GM12891 (cell line): ENCODE results near the gene PDZRN4.
"Not testable (repeated sequence)": the region's sequence is repeated elsewhere in the genome, so short reads cannot be mapped to it uniquely, and the experiment has no call there.

Experiments
- DNase-seq: peaks from one replicate; pipeline ENCODE4 v3.0.0; 2011; ENCODE audit warnings: low spot score; ENCODE audit not compliant: insufficient read length
- FAIRE-seq: peaks from 2 replicates; lab custom pipeline; 2011; peaks lifted over from hg19 to GRCh38; lab: Jason Lieb, UNC
- PAX5 ChIP-seq: IDR thresholded peaks from 2 replicates; pipeline ENCODE4 v1.6.1; 2011; ENCODE audit warnings: low read length, moderate library complexity, mild to moderate bottlenecking; ENCODE audit not compliant: insufficient read depth, severe bottlenecking
- POLR2A ChIP-seq: IDR thresholded peaks from 2 replicates; pipeline ENCODE4 v1.6.1; 2011; ENCODE audit warnings: low read depth, low read length, control low read depth
- POLR2AphosphoS5 ChIP-seq: IDR thresholded peaks from 2 replicates; pipeline ENCODE4 v1.6.1; 2011; ENCODE audit warnings: low read depth, low read length, control low read depth
- POU2F2 ChIP-seq: IDR thresholded peaks from 2 replicates; pipeline ENCODE4 v1.6.1; 2011; ENCODE audit warnings: low read depth, mild to moderate bottlenecking, control low read depth, low read length, moderate library complexity
- SPI1 ChIP-seq: IDR thresholded peaks from 2 replicates; pipeline ENCODE4 v1.6.1; 2011; ENCODE audit warnings: low read depth, low read length, control low read depth
- TAF1 ChIP-seq: IDR thresholded peaks from 2 replicates; pipeline ENCODE4 v1.6.1; 2011; ENCODE audit warnings: low read depth, low read length, control low read depth

Gene PDZRN4

GRCh38 chr12:41277100-41277945, 89.2 kb downstream of the PDZRN4 start:
- TF ChIP-seq PAX5 (no peak), POLR2AphosphoS5 (no peak), POU2F2 (no peak)
- no peak for DNase-seq
- FAIRE-seq: peak; percentile 57

- DNase-seq (no peak), FAIRE-seq (no peak)
- TF ChIP-seq POLR2AphosphoS5 (no peak), SPI1 (no peak), TAF1 (no peak), PAX5 (no peak), POLR2A (no peak), POU2F2 (no peak)
Measured at GRCh38 chr12:41277946-41278267, 89.8 kb downstream of the PDZRN4 start.

GRCh38 chr12:41280341-41281095, 92.4 kb downstream of the PDZRN4 start:
- not testable (repeated sequence) for DNase-seq, FAIRE-seq

- not testable (repeated sequence) for FAIRE-seq, DNase-seq
Measured at GRCh38 chr12:41285470-41285869, 97.3 kb downstream of the PDZRN4 start.

- DNase-seq (no peak), FAIRE-seq (no peak)
- no peak for TF ChIP-seq PAX5
Measured at GRCh38 chr12:41286426-41286825, 98.3 kb downstream of the PDZRN4 start.

GRCh38 chr12:41287500-41288141, 99.5 kb downstream of the PDZRN4 start:
- FAIRE-seq (no peak), DNase-seq (no peak)
- TF ChIP-seq PAX5 (no peak), TAF1 (no peak), POLR2AphosphoS5 (no peak), POU2F2 (no peak), POLR2A (no peak)

- no peak for FAIRE-seq
- DNase-seq: no peak
- TF ChIP-seq SPI1: no peak
- TF ChIP-seq TAF1: no peak
- TF ChIP-seq POLR2AphosphoS5: no peak
- TF ChIP-seq PAX5: no peak
- TF ChIP-seq POU2F2: no peak
Measured at GRCh38 chr12:41288142-41288811, 100.2 kb downstream of the PDZRN4 start.

GRCh38 chr12:41289501-41289900, 101.4 kb downstream of the PDZRN4 start:
- DNase-seq (no peak), FAIRE-seq (no peak)
- TF ChIP-seq POLR2AphosphoS5 (no peak), SPI1 (no peak), POU2F2 (no peak), POLR2A (no peak), TAF1 (no peak), PAX5 (no peak)

- no peak for FAIRE-seq
- TF ChIP-seq SPI1 (no peak), POLR2AphosphoS5 (no peak), POU2F2 (no peak)
- DNase-seq: no peak
Measured at GRCh38 chr12:41293011-41293410, 104.9 kb downstream of the PDZRN4 start.

- no peak for DNase-seq
- no peak for TF ChIP-seq POLR2AphosphoS5
- no peak for TF ChIP-seq POU2F2
- no peak for FAIRE-seq
Measured at GRCh38 chr12:41293461-41293860, 105.3 kb downstream of the PDZRN4 start.
